ENCODE measurements around the gene ARHGEF12. TPM values are rescaled to one million over a fixed set of nuclear protein-coding genes. Genes with fewer than 3 reads are reported as not detected.

Gene ARHGEF12
- total RNA-seq, 1 donor from 2014 or later: 145 TPM

- ATAC-seq (no peak), DNase-seq (ENCODE audit: low spot score) (no peak)
- intact Hi-C loops (cut with DNase I): no loop called here
Measured at GRCh38 chr11:120538707-120539106, 202.5 kb downstream of the ARHGEF12 start.

Other genes starting within 250 kb of the ARHGEF12 start
- gene TRIM29, start 198.3 kb upstream of the ARHGEF12 start, total RNA-seq: 33.2 TPM
- 183 TPM for gene OAF, start 125.4 kb upstream of the ARHGEF12 start, total RNA-seq
- gene POU2F3, start 96.3 kb upstream of the ARHGEF12 start, total RNA-seq: not detected
- 13.1 TPM for gene TLCD5, start 11.1 kb upstream of the ARHGEF12 start, total RNA-seq
- 0.27 TPM for gene GRIK4, start 175.3 kb downstream of the ARHGEF12 start, total RNA-seq

Measured in sciatic nerve (tissue), 2 donors.